ENCODE data around the gene INS.

INS gene

DNA sequence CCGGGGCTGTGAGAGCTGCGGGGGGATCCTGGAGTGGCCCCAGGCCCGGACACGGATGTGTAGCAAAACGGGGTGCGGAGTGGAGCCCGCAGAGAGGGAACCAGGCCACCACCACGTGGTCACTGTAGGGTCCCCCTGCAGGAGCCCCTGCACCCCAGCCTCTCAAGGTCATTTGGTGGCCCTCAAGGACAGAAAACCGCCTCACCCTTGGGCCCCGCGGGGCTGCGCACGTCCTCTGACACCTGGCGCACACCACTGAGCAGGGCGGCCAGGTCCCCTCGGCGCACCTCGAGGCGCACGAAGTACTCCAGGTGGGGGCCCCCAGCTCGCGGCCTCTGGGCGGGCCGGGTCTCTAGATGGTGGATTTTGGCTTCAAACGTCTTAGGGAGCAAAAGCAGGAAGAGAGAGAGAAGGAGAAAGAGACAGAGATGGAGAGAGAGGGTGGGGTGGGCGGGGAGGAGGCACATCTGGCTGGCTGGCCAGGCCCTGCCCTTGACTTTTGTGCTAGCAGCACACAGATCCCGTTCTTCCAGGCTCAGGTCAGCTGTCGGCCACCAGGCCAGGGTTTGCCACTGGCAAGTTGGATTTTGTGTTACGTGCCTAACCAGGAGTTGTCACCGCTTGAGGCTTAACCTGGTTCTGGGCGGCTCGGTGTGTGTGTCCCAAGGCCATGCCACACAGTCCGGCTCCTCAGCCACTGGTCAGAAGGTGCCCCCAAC, 7.4 kb upstream of the INS start:
- in situ Hi-C loops (cut with HindIII; ENCODE audit: low sequenced_read_pairs): no loop called here

DNA sequence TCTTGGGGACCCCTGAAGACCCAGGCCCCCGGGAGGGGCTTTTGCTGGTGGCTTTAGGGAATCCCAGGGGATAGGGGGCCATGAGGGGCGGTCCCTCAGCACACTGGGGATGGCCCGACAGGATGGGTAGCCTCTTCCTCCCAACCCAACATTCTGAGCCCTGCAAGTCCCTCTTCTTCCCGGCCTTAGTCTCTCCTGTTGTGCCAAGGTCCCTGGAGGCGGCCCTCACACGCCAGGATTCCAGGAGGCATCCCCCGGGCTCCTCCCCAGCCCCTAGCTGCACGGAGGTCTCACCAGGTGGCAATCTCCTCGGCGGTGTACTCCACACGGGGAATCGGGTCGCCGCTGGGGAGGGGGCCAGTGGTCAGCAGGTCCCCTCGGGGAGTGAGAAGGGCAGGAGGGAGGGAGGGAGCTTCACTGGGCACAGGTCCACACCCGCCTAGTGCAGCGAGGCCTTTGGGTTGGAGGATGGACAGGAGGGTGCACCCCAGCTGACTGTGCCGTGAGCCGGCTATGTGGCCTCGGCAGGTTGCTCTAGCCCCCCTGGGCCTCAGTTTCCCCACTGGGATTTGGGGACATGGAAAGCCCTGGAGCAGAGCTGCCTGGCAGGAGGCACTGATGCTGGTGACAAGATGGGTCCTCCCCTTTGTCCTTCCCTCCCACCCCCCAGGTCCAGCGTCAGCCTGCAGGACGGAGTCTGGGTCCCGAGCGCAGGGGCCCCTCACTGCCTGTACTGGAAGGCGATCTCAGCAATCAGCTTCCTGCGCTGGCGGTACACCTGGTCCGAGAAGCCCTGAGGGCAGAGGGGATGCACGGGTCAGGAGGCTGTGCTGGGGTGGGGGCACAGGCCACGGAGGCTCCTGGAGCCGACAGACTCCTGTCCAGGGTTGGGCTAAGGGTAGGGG, 6.4 kb upstream of the INS start:
- in situ Hi-C loops (cut with HindIII; ENCODE audit: low sequenced_read_pairs): no loop called here

DNA sequence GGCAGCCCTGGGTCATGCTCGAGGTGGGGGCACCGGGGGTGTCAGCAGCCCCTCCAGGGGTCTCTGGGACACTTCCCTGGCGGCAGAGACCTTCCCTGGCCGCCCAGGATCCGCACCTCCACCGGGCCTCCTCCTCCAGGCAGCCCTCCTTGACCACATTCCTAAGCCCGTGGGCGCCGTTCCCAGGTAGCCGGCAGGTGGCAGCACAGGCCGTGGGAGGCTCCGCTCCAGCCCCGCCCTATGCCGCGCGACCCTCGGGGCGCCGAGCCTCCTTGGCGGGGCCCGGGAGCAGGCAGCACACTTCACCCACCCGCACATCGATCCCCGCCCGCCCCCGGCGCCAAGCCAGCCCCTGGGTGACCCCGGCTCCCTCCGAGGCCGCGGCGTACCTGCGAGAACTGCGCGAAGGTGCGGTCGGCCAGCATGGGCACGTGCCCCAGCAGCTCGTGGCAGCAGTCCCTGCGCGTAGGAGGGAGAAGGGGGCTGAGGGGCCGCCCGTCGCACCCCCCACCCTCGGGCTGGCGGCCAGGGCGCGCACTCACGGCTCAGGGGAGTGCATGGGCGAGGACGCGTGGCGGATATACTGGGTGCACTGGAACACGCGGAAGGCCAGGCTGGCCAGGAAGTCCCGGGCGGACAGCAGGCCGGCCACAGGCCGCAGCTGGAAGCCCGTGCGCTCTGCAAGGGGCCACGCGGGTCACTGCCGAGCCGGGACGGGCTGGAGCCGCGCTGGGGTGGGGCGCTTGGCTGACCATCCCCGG, 5.3 kb upstream of the INS start:
- in situ Hi-C loops (cut with HindIII; ENCODE audit: low sequenced_read_pairs): no loop called here

- in situ Hi-C loops (cut with HindIII; ENCODE audit: low sequenced_read_pairs): no loop called here
These were observed 4.6 kb upstream of the INS start for GRCh38 chr11:2165571-2165970.

DNA sequence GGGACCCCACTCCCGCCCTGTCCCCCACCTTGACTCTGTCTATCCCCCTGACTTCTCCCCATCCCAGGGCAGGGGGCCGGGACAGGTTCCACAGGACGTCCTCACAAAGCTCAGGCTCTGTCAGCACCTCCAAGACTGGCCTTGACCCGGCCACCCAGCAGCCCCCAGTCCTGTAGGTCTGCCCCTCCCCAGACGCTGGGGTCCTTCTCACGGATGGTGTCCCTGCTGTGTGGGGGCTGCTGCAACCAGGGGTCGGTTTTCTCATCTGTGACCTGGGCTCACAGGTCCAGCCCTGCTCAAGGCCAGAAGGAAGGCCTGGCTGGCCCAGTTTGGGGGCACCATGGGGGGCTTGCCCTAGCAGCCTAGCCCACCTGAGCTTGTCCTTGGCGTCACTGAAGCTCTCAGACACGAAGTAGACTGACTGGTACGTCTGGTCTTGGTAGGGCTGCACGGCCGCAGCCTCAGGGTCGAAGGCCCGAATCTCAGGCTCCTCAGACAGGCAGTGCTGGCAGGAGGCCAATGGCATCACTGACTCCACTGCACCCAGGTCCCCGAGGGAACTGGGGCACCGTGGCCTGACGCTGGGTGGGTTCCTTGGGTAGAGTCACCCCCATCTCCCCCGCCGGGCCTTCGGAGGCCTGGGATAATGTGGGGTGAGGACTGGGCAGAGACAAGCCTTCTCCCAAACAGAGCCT, 4.0 kb upstream of the INS start:
- in situ Hi-C loops (cut with HindIII; ENCODE audit: low sequenced_read_pairs): no loop called here

GRCh38 chr11:2164081-2164480, 3.1 kb upstream of the INS start:
- in situ Hi-C loops (cut with HindIII; ENCODE audit: low sequenced_read_pairs): no loop called here

GRCh38 chr11:2163428-2163978, 2.5 kb upstream of the INS start:
- in situ Hi-C loops (cut with HindIII; ENCODE audit: low sequenced_read_pairs): no loop called here

DNA sequence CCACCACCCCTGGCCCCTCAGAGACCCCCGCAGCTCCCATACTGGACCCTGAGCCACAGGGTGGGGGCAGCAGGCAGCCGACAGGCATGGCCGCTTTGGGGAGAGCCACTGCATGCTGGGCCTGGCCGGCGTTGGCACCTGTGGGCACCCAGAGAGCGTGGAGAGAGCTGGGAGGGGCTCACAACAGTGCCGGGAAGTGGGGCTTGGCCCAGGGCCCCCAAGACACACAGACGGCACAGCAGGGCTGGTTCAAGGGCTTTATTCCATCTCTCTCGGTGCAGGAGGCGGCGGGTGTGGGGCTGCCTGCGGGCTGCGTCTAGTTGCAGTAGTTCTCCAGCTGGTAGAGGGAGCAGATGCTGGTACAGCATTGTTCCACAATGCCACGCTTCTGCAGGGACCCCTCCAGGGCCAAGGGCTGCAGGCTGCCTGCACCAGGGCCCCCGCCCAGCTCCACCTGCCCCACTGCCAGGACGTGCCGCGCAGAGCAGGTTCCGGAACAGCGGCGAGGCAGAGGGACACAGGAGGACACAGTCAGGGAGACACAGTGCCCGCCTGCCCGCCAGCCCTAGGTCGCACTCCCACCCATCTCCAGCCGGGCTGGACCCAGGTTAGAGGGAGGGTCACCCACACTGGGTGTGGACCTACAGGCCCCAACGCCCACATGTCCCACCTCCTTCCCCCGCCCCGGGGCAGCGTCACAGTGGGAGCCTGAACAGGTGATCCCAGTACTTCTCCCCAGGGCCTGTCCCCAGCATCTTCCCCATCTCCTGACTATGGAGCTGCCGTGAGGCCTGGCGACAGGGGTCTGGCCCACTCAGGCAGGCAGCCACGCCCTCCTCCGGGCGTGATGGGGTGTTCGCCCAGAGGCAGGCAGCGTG, 1.2 kb downstream of the INS start:
- in situ Hi-C loops (cut with HindIII; ENCODE audit: low sequenced_read_pairs): no loop called here

GRCh38 chr11:2158966-2159365, 2.0 kb downstream of the INS start:
- in situ Hi-C loops (cut with HindIII; ENCODE audit: low sequenced_read_pairs): no loop called here

DNA sequence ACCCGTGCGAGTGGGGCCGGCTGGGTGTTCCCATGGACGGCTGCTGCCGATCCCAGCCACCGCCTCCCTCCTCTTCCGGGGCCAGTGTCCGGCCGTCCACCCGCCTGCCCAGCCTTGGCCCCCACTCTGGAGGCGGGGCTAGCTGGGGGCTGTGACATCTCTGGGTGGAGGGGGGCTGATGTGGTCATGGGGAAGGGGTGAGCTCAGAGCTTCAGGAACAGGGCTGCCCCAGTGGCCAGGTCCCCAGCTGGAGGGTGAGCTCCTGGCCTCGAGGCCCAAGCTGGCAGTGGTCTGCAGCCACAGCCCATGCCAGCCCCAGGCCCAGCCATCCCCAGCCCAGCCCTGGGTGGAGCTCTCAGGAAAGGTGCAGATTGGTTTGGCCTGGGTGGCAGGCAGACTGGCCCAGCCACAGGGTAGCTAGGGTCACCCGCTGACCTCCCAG, 2.7 kb downstream of the INS start:
- in situ Hi-C loops (cut with HindIII; ENCODE audit: low sequenced_read_pairs): no loop called here

DNA sequence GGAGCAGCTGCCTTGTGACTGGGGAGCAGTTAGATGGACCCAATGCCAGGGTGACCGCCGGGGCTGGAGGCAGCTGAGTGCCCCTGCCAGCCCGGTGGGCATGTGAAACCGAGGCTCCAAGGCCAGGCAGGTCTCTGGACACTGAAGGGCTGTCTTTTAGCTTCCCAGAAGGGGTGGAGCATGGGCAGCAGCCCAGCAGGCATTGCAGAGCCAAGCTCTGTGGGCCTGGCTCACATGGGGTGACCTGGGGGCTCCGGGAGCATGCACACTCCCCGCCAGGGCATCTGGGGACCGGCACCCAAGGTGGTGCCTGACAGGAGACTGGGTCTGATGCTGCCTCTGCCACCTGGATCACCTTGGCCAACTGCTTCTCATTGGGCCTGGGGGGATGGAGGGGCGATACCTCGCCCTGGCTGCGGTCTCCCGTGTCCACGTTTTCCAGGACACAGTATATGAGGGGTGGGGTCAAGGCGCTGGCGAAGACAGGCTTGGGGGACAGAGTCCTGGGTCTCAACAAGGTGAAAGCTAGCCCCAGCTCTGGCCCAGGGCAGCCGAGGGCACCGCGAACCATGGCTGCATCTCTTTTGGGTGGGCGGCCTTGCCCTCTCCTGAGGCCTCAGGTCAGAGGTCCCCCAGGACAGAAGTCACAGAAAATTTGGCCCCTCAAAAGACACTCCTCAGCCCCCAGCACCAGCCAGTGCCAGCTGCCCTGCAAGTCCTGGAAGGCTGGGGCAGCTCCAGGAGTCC, 3.5 kb downstream of the INS start:
- in situ Hi-C loops (cut with HindIII; ENCODE audit: low sequenced_read_pairs): no loop called here

DNA sequence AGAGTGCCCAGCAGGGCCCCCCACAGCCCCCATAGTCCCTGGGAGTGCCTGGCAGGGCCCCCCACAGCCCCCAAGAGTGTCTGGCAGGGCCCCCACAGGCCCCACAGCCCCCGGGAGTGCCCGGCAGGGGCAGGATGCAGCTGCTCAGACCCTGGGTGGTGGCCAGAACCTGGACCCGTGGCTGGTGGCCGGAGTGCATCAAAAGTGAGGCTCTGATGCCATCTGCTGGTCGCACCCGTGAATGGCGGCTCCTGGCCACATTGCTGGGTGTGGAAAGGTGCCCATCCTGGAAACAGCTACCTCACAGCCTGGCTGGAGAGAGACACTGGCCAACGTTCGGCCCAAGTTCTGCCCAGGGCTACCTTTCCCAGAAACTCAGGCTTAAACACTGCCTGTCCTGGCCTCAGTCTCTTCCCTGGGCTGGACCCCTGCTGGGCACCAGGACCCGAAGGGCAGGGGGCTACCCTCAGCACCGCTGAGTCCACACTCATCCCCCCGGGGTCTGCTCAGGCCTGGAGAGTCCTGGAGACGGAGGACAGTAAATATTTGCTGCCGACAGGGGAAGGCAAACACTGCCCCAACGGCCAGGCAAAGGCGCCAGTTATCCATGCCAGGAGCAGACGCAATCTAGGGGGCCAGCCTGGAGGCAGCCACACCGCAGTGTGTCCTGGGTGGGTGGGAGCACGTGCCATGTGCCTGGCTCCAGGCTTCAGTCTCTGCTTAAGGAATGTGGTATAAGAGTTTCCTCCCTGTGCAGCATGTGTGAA, 4.4 kb downstream of the INS start:
- in situ Hi-C loops (cut with HindIII; ENCODE audit: low sequenced_read_pairs): no loop called here

GRCh38 chr11:2155511-2155910, 5.5 kb downstream of the INS start:
- in situ Hi-C loops (cut with HindIII; ENCODE audit: low sequenced_read_pairs): no loop called here

DNA sequence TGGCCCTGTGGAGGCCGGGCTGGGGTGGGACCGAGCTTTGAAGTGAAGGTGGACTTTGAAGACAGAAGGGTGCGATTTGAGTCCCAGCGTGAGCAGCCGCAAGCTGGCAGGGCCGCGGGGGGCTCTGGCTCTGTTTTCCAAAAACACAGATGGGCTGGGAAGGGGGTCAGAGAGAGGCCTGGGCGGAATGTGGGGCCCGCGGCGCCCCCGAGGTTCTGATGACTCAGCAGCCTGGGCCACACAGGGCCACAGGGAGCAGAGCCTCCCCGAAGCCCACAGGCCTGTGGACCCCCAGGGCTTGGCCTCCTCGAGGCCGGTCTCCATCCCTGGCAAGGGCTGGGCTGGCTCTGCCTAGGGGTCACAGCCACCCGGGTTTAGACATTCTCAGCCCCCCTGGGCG, 6.1 kb downstream of the INS start:
- in situ Hi-C loops (cut with HindIII; ENCODE audit: low sequenced_read_pairs): loop anchor here (5.0 kb wide), 1 partner anchor 78 kb away; no protein-coding TSS in a partner anchor

GRCh38 chr11:2154195-2154585, 6.8 kb downstream of the INS start:
- in situ Hi-C loops (cut with HindIII; ENCODE audit: low sequenced_read_pairs): loop anchor here (5.0 kb wide), 1 partner anchor 77 kb away; no protein-coding TSS in a partner anchor

DNA sequence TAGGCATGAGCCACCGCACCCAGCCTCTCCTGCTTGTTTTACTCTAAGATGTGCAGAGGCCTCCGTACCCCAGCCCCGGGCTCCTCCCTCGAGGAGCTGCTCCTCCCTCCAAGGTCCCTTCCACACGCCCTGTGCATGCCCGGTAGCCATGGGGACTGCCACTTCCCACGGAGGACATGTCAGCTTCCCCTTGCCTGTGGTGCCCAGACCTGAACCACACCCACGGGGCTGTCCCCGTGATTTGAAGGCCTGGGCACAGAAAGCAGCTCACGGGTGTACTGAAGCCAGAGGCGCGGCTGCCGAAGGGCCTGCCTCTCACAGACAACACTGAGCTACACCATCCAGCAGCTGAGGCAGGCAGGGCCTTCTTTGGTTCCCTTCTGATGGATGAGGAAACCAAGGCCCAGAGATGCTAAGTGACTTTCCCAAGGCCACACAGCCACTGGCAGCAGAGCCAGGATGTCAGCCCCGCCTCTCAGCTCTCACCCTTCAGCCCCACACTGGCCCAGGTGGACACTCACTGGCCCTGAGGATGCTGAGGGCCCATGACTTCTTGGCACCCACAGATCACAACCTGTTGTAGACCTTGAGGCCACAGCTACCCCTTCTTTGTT, 7.3 kb downstream of the INS start:
- in situ Hi-C loops (cut with HindIII; ENCODE audit: low sequenced_read_pairs): loop anchor here (5.0 kb wide), 1 partner anchor 76 kb away; no protein-coding TSS in a partner anchor

DNA sequence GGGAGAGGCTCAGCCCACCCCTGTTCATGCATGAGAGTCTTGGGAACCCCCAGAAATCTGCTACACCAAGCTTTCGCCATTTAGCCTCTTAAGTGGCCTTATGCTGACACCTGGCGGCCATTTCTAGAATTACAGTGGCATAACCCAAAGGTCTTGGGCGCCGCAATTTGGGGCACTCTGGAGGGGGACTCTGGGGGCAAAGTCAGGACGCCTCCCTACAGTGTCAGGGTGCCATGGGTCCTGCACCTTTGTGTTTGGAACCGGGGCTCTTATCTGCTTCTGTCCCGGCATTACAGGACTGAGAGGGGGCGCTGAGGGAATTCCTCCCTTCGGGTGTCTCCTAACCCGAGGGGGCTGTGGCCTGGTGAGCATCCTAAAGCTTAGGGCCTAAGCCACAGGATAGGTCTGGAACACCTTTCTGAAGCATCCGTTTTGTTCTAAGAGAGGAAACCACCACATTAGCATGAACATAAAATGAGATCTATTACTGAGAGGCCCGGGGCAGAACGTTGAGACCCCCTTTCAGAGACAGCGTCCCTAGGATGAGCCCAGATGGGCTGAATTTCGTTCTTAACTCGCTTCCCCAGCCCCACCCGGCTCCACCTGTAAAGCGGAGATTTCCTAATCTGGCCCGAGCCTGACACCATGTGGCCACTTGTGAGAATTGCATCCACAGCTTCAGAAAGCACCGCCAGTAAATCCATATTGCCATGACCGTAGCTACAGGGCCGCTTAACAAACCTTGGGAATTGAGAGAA, 9.3 kb downstream of the INS start:
- in situ Hi-C loops (cut with HindIII; ENCODE audit: low sequenced_read_pairs): loop anchor here (5.0 kb wide), 1 partner anchor 74 kb away; no protein-coding TSS in a partner anchor

Data from endothelial cell of hepatic sinusoid (primary cell).